ENCODE data around the gene SYS1. TPM values are rescaled to one million over a fixed set of nuclear protein-coding genes. Genes with fewer than 3 reads are reported as not detected.

SYS1 gene
- polyA plus RNA-seq (2013, experiment 1 of 2) = 14.7 TPM
- polyA plus RNA-seq (2013, experiment 2 of 2) = 12.0 TPM

GRCh38 chr20:45362804-45363610, at the start of gene SYS1:
Gene SYS1, plus strand, starts transcription at chr20:45363156. Its CDS starts 376 bp downstream, at chr20:45363532.
- Histone ChIP-seq H3K36me3 (ENCODE audit: control insufficient read depth, insufficient read depth, low read length) (peaks cover 31% of the 10 kb centered on the region), H3K4me3 (ENCODE audit: extremely low read depth, insufficient read depth, low read length, poor library complexity, severe bottlenecking) (peak within 1 kb of the TSS; percentile 71), H3K4me1 (ENCODE audit: control insufficient read depth, insufficient read depth, low read length, poor library complexity, severe bottlenecking) (peaks cover 32% of the 10 kb centered on the region), H3K9me3 (ENCODE audit: control insufficient read depth, low read length) (no peaks in the 10 kb centered on the region), H3K27ac (ENCODE audit: low read depth, low read length, severe bottlenecking) (peak within 1 kb of the TSS; percentile 95)
- WGBS, 2 experiments (ENCODE audit: insufficient coverage in 2 of 2) = 0% methylated on average over 48 to 51 of the region's 55 CpGs

GRCh38 chr20:45313943-45314342, 49.0 kb upstream of the SYS1 start:
- no peaks in the 10 kb centered on the region for H3K4me1 ChIP-seq (ENCODE audit: control insufficient read depth, insufficient read depth, low read length, poor library complexity, severe bottlenecking)
- H3K36me3 ChIP-seq (ENCODE audit: control insufficient read depth, insufficient read depth, low read length) = no peaks in the 10 kb centered on the region
- no peaks in the 10 kb centered on the region for H3K9me3 ChIP-seq (ENCODE audit: control insufficient read depth, low read length)
- WGBS, 2 experiments (ENCODE audit: insufficient coverage in 2 of 2) = 94 to 97% methylated on average over 7 to 9 of the region's 11 CpGs
- no peak overlapping the region for H3K27ac ChIP-seq (ENCODE audit: low read depth, low read length, severe bottlenecking)
- no peak overlapping the region for H3K4me3 ChIP-seq (ENCODE audit: extremely low read depth, insufficient read depth, low read length, poor library complexity, severe bottlenecking)

GRCh38 chr20:45315672-45316071, 47.3 kb upstream of the SYS1 start:
- Histone ChIP-seq H3K27ac (ENCODE audit: low read depth, low read length, severe bottlenecking) (no peak overlapping the region), H3K4me1 (ENCODE audit: control insufficient read depth, insufficient read depth, low read length, poor library complexity, severe bottlenecking) (no peaks in the 10 kb centered on the region), H3K4me3 (ENCODE audit: extremely low read depth, insufficient read depth, low read length, poor library complexity, severe bottlenecking) (no peak overlapping the region), H3K36me3 (ENCODE audit: control insufficient read depth, insufficient read depth, low read length) (no peaks in the 10 kb centered on the region), H3K9me3 (ENCODE audit: control insufficient read depth, low read length) (no peaks in the 10 kb centered on the region)
- WGBS, 2 experiments (ENCODE audit: insufficient coverage in 2 of 2) = 90 to 98% methylated on average over 4 of the region's 4 CpGs

GRCh38 chr20:45316150-45317080, 46.5 kb upstream of the SYS1 start:
- no peak overlapping the region for H3K4me3 ChIP-seq (ENCODE audit: extremely low read depth, insufficient read depth, low read length, poor library complexity, severe bottlenecking)

GRCh38 chr20:45317826-45318225, 45.1 kb upstream of the SYS1 start:
- Histone ChIP-seq H3K9me3 (ENCODE audit: control insufficient read depth, low read length) (no peaks in the 10 kb centered on the region), H3K27ac (ENCODE audit: low read depth, low read length, severe bottlenecking) (no peak overlapping the region), H3K36me3 (ENCODE audit: control insufficient read depth, insufficient read depth, low read length) (no peaks in the 10 kb centered on the region), H3K4me3 (ENCODE audit: extremely low read depth, insufficient read depth, low read length, poor library complexity, severe bottlenecking) (no peak overlapping the region), H3K4me1 (ENCODE audit: control insufficient read depth, insufficient read depth, low read length, poor library complexity, severe bottlenecking) (no peaks in the 10 kb centered on the region)
- 77% methylated on average over 2 of the region's 3 CpGs; no CpG with 5 or more reads in 1 of the 2 experiments for WGBS, 2 experiments (ENCODE audit: insufficient coverage in 2 of 2)

More at GRCh38 chr20:45316150-45317080, 46.5 kb upstream of the SYS1 start:
- Histone ChIP-seq H3K27ac (ENCODE audit: low read depth, low read length, severe bottlenecking) (no peak overlapping the region), H3K9me3 (ENCODE audit: control insufficient read depth, low read length) (no peaks in the 10 kb centered on the region), H3K4me1 (ENCODE audit: control insufficient read depth, insufficient read depth, low read length, poor library complexity, severe bottlenecking) (no peaks in the 10 kb centered on the region), H3K36me3 (ENCODE audit: control insufficient read depth, insufficient read depth, low read length) (no peaks in the 10 kb centered on the region)
- 92 to 95% methylated on average over 54 to 67 of the region's 71 CpGs for WGBS, 2 experiments (ENCODE audit: insufficient coverage in 2 of 2)

- Histone ChIP-seq H3K9me3 (ENCODE audit: control insufficient read depth, low read length) (no peaks in the 10 kb centered on the region), H3K4me3 (ENCODE audit: extremely low read depth, insufficient read depth, low read length, poor library complexity, severe bottlenecking) (no peak overlapping the region), H3K27ac (ENCODE audit: low read depth, low read length, severe bottlenecking) (no peak overlapping the region), H3K4me1 (ENCODE audit: control insufficient read depth, insufficient read depth, low read length, poor library complexity, severe bottlenecking) (no peaks in the 10 kb centered on the region), H3K36me3 (ENCODE audit: control insufficient read depth, insufficient read depth, low read length) (no peaks in the 10 kb centered on the region)
- WGBS, 2 experiments (ENCODE audit: insufficient coverage in 2 of 2) = 82 to 83% methylated on average over 3 to 4 of the region's 7 CpGs
These were observed 44.5 kb upstream of the SYS1 start for GRCh38 chr20:45318386-45318939.

- Histone ChIP-seq H3K27ac (ENCODE audit: low read depth, low read length, severe bottlenecking) (no peak overlapping the region), H3K4me3 (ENCODE audit: extremely low read depth, insufficient read depth, low read length, poor library complexity, severe bottlenecking) (no peak overlapping the region), H3K9me3 (ENCODE audit: control insufficient read depth, low read length) (no peaks in the 10 kb centered on the region), H3K36me3 (ENCODE audit: control insufficient read depth, insufficient read depth, low read length) (no peaks in the 10 kb centered on the region), H3K4me1 (ENCODE audit: control insufficient read depth, insufficient read depth, low read length, poor library complexity, severe bottlenecking) (no peaks in the 10 kb centered on the region)
- WGBS, 2 experiments (ENCODE audit: insufficient coverage in 2 of 2) = 86 to 100% methylated on average over 1 of the region's 2 CpGs
These were observed 44.0 kb upstream of the SYS1 start for GRCh38 chr20:45318948-45319347.

- 67% methylated on average over 3 of the region's 5 CpGs for WGBS, 2 experiments (ENCODE audit: insufficient coverage in 2 of 2)
- Histone ChIP-seq H3K36me3 (ENCODE audit: control insufficient read depth, insufficient read depth, low read length) (peaks cover 16% of the 10 kb centered on the region), H3K4me3 (ENCODE audit: extremely low read depth, insufficient read depth, low read length, poor library complexity, severe bottlenecking) (no peak overlapping the region), H3K9me3 (ENCODE audit: control insufficient read depth, low read length) (no peaks in the 10 kb centered on the region), H3K27ac (ENCODE audit: low read depth, low read length, severe bottlenecking) (no peak overlapping the region), H3K4me1 (ENCODE audit: control insufficient read depth, insufficient read depth, low read length, poor library complexity, severe bottlenecking) (peaks cover 7% of the 10 kb centered on the region)
These were observed 41.9 kb upstream of the SYS1 start for GRCh38 chr20:45320948-45321595.

GRCh38 chr20:45322952-45323383, 40.0 kb upstream of the SYS1 start:
- Histone ChIP-seq H3K4me1 (ENCODE audit: control insufficient read depth, insufficient read depth, low read length, poor library complexity, severe bottlenecking) (peaks cover 12% of the 10 kb centered on the region), H3K4me3 (ENCODE audit: extremely low read depth, insufficient read depth, low read length, poor library complexity, severe bottlenecking) (no peak overlapping the region), H3K9me3 (ENCODE audit: control insufficient read depth, low read length) (no peaks in the 10 kb centered on the region), H3K27ac (ENCODE audit: low read depth, low read length, severe bottlenecking) (no peak overlapping the region), H3K36me3 (ENCODE audit: control insufficient read depth, insufficient read depth, low read length) (peaks cover 34% of the 10 kb centered on the region)
- 59 to 62% methylated on average over 4 of the region's 7 CpGs for WGBS, 2 experiments (ENCODE audit: insufficient coverage in 2 of 2)

- peaks cover 12% of the 10 kb centered on the region for H3K4me1 ChIP-seq (ENCODE audit: control insufficient read depth, insufficient read depth, low read length, poor library complexity, severe bottlenecking)
- no peaks in the 10 kb centered on the region for H3K9me3 ChIP-seq (ENCODE audit: control insufficient read depth, low read length)
These were observed 39.2 kb upstream of the SYS1 start for GRCh38 chr20:45323731-45324130.

More at GRCh38 chr20:45323731-45324130, 39.2 kb upstream of the SYS1 start:
- H3K4me3 ChIP-seq (ENCODE audit: extremely low read depth, insufficient read depth, low read length, poor library complexity, severe bottlenecking) = no peak overlapping the region
- no peak overlapping the region for H3K27ac ChIP-seq (ENCODE audit: low read depth, low read length, severe bottlenecking)
- peaks cover 42% of the 10 kb centered on the region for H3K36me3 ChIP-seq (ENCODE audit: control insufficient read depth, insufficient read depth, low read length)
